GM12865 (cell line): ENCODE results near the gene ME1.

ENCODE experiments used
- DNase-seq: peaks from one replicate; pipeline ENCODE4 v3.0.0; 2010; ENCODE audit warnings: low read depth
- H3K4me3 ChIP-seq: 2 replicates; pipeline ENCODE4 v1.5.1; 2011; ENCODE audit warnings: mild to moderate bottlenecking, low read depth, low read length, control low read depth
- TF ChIP-seq, protein P1 (sequence below): IDR thresholded peaks from 2 replicates; pipeline ENCODE4 v1.5.1; 2011; ENCODE audit warnings: low read length, control low read depth, low read depth, inconsistent platforms; ENCODE audit not compliant: insufficient read depth; ENCODE audit errors: missing control alignments

ME1 gene

DNA sequence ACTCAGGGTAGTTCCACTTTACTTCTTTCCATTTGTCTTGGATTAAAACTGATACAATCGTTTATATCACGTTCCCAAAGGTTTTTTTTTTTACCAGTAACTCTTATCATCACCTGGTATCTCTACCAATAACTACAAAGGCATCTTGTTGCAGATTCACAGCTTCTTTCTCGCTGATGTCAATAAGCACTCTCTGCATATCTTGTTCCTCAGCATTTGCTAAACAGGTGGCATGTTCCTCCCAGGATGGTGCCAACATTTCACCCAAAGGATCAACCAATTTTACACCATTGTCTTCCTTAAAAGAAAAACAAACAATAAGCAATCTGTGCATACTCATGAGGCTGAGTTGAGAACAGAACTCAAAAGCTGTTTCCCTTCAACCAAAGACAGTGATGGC, 242.3 kb downstream of the ME1 start:
- no peak overlapping the region for H3K4me3 ChIP-seq
- DNase-seq: no peak
- TF ChIP-seq, protein P1, sequence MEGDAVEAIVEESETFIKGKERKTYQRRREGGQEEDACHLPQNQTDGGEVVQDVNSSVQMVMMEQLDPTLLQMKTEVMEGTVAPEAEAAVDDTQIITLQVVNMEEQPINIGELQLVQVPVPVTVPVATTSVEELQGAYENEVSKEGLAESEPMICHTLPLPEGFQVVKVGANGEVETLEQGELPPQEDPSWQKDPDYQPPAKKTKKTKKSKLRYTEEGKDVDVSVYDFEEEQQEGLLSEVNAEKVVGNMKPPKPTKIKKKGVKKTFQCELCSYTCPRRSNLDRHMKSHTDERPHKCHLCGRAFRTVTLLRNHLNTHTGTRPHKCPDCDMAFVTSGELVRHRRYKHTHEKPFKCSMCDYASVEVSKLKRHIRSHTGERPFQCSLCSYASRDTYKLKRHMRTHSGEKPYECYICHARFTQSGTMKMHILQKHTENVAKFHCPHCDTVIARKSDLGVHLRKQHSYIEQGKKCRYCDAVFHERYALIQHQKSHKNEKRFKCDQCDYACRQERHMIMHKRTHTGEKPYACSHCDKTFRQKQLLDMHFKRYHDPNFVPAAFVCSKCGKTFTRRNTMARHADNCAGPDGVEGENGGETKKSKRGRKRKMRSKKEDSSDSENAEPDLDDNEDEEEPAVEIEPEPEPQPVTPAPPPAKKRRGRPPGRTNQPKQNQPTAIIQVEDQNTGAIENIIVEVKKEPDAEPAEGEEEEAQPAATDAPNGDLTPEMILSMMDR: no peak

DNA sequence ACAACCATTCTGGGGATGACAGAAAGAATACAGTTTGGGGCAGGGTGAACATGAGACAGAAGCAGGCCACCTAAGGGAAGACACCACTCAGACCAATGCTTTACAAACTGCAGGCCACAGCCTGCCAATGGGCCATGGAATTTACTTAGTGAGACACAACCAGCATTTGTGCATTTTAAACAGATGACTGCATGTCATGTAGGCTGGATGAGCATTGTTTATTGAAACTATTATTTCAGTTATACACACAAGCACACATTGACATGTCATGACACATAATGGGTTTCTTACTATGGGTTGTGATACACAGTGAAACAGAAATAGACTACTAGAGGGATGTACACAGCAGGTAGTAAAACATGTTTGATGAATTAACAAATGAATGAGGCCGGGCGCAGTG, 245.8 kb downstream of the ME1 start:
- no peak for DNase-seq
- TF ChIP-seq, protein P1: no peak
- no peak overlapping the region for H3K4me3 ChIP-seq

DNA sequence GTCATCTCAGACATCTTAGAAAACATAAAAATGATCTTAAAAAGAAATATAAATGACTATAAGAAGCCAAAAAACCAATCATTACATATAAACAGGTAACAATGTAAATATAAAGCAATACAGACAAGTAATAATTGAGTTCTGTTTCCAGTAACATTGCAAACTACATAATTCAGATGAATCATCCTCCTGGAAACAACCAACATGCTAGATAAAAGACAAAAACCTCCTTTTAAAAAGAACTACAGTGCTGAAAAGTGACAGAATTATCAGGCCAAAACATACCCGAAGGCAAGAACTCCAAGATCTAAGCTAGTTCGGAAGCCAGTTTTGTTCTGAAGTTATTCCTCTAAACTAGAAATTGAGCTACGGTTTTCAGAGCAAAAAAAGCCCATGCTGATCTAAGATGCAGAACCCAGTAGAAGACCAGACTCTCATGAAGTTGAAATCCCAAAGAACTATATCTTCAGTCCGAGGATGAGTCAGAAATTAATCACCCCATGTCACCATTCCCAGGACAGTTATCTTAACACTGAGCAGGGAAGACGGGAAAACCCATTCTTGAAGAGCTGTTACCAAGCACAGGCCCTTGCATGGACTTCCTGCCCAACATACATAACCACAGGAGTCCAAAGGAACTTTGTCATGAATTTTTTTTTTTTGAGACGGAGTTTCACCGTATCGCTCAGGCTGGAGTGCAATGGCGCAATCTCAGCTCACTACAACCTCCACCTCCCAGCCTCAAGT, 247.6 kb downstream of the ME1 start:
- no peak for DNase-seq
- TF ChIP-seq, protein P1: no peak
- H3K4me3 ChIP-seq: no peak overlapping the region

DNA sequence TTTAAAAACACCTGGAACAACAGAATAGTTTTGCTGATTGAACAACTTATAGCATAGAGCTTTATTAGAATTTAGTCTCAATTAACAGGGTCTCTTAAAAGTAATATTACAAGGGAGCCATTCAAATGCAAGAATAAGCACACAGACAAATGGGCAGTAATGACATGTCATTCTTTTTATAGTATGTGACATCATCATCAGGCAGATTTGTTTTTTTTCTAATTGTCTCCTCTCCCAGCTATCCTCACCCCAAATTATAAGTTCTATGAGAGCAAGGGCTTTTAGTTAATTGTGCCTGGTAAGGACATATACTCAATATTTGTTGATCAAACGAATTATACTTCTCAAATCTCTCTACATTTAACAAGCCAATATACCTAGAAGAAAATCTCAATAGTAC, 248.7 kb downstream of the ME1 start:
- H3K4me3 ChIP-seq: no peak overlapping the region
- DNase-seq: no peak
- TF ChIP-seq, protein P1: no peak

DNA sequence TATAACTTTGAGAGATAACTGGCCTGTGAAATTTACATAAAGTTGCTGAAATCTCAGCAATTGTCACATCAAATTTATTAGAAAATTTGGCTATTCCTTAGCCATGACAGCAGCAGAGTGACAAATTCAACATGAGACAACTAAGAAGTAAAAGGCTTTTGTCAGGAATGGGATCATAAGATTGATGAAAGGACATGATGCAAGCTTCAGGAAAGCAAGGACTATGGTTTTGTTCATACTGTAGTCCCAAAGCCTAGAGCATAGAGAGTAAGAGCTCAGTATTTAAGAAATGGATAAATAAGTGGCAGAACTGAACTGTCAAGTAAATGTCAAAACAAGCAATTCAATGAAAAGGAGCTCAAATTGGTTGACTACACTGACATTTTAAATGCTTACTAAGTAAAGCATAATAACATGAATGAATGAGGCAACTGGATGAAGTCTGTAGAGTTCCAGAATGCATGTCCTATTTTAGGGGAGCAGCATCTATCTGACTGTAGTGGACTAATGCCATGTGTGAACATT, 250.4 kb downstream of the ME1 start:
- H3K4me3 ChIP-seq: no peak overlapping the region
- no peak for DNase-seq
- TF ChIP-seq, protein P1: no peak

DNA sequence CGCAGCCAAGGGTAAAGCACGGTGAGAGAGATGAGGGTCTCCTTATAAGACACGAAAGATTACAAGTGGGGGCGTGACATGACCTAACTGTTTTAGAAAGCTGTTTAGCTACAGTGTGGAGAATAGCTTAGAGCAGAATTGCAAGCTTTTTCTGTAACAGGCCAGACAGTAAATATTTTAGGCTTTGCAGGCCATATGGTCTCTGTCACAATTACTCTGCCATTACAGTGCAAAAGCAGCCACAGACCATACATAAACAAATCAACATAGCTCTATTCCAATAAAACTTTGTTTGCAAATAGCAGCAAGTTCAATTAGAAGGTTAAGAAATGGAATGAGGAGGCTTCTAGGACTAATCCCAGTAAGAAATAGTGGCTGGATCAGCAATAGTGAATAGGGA, 254.6 kb downstream of the ME1 start:
- no peak overlapping the region for H3K4me3 ChIP-seq
- DNase-seq: no peak
- TF ChIP-seq, protein P1: no peak

DNA sequence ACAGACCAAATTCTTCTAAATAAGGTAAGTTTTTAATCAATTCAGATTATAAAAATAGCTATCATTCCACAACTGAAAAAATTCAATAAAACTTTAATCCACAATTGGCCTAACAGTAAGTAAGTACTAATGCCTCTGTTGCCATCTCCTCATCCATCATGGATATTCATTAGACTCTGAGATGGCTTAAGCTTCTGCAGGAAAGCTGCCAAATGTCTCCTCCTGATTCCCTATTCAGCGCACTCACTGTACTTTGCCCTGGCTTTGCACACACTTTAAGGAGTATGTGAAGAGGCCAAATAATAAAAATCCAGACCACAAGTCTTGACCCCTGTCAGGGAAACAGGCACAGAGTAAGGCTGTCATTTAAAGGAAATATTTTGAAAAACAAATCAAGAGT, 261.3 kb downstream of the ME1 start:
- no peak for DNase-seq
- H3K4me3 ChIP-seq: no peak overlapping the region
- TF ChIP-seq, protein P1: no peak
